M059J (cell line): Measurements from ENCODE around the gene SLX4IP. TPM values are rescaled to one million over a fixed set of nuclear protein-coding genes. Genes with fewer than 3 reads are reported as not detected.
A peak's percentile ranks its signal among the peaks of the same experiment; 100 is the strongest.

ENCODE experiments used
- DNase-seq: peaks from one replicate; pipeline ENCODE4 v3.0.0-alpha.2; 2012; ENCODE audit warnings: low read depth
- total RNA-seq: library from RNA; depleted of rRNA; stranded (reverse); fragments of >200 nt; shearing (Covaris generic); gene quantifications from 2 replicates; pipeline ENCODE4 v1.2.3, GENCODE V29; 2014

Gene SLX4IP
- total RNA-seq, 1 experiment from 2014 or later: 10.3 TPM

DNA sequence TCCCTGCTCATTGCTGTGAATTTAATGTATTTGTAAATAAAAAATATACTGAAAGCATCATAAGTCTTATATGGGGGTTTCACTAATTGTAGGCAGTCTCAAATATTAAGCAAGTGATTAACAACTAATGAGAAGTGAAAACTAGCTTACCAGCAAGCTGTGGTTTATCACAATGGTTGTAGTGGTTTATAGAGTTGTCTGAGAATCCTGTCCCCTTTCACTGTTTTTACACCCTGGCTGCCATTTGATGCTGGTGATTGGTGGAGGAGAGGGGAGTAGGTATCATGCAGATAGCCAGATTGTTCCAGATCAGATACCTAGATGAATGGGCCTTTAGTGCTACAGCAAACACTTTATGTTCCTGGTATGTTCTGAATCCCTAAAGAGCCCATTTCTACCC is 7.1 kb upstream of the SLX4IP start:
- no peak for DNase-seq

DNA sequence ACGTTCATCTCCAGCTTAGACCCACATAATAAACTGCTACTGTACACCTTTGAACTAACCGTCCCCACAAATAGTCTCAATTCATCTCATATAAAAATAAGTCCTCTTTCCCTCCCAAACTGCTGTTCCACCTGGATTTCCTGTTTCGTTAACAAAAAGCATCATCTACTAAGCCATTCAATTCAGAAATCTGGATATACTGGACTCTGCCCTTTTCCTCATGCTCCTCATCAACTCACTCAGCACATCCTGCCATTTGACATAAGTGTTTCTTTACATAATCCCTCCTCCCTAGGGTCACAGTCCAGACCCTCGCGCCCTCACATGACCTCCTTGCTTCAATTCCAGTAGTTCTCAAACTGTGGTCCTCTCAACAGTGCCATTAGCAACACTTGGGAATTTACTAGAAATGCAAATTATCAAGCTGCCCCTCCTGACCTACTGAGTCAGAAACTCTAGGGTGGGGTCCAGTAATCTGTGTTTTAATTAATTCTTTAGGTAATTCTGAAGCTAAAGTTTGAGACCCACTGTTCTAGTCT is 5.6 kb upstream of the SLX4IP start:
- DNase-seq: no peak

DNA sequence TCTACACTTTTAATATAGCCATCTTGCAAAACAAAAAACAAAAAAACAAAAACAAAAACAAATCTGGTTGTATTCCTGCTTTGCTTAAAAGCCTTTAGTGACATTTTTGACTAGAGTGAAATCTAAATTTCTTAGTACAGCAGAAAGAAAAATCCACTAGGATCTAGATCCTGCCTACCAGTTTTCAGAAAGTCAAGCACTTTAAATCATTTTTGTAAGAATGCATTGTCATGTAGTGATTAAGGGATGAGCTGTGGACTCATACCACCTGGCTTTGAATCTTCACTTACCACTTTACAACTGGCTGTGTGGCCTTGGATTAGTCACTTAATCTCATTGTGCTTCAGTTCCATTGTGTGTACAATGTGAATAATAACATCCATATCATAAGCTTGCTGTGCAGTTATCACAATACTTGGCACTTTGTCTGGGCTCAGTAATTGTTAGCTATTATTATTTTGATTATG is 5.1 kb upstream of the SLX4IP start:
- peak; percentile 53 for DNase-seq

GRCh38 chr20:10430704-10431103 is 4.4 kb upstream of the SLX4IP start:
- DNase-seq: no peak

- DNase-seq: peak; percentile 31
These were observed 3.0 kb upstream of the SLX4IP start for GRCh38 chr20:10432079-10432478.

GRCh38 chr20:10433014-10433622 is 2.0 kb upstream of the SLX4IP start:
- DNase-seq: no peak

DNA sequence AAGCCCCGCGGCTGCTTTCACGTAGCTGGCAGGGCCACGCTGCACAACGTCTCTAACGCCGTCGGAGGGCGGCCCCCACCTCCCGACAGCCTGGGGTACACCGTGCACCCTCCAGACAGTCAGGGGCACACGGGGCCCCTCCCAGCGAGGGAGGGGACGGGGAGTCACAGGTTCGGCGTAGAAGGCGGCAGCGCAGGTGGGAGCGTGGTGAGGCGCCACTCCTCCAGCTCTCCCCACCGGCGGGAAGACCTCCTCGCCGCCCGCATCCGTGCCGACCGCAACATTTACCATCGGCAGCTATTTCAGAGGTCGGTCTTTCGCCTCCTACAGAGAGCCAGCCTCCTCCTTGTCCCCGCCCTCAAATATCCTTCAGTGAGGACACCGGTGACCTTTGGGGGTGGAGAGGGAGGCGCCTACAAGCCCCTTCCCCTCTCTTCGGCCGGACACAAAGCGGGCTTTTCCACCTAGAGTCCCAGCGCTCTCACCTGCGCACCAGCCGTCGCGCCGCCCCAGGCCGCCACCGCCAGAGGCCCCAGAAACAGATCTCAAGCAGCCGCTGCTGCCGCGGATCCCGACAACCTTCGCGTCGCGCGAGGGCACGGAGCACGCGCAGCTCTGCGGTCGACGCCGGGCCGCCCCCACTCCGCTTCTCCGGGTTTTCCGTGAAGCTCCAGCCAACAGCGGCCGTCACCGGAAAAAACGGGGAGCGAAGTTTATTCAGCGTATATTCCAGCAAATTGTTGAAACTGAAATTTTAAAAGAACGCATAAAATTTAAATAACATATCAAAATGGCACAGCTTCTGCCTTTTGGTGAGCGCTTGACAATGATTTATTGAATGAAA is 1.3 kb upstream of the SLX4IP start, which contains the start of gene MKKS:
TSS of gene MKKS (minus strand) at position 600 of the 844 bp plus-strand sequence. CDS start 20,708 bp downstream, outside the sequence.
- peak; percentile 92 for DNase-seq

GRCh38 chr20:10434467-10434831 is 656 bp upstream of the SLX4IP start:
- DNase-seq: peak; percentile 100

- DNase-seq: no peak
These were observed 1.1 kb downstream of the SLX4IP start for GRCh38 chr20:10436053-10436699.

GRCh38 chr20:10438217-10438616 is 3.1 kb downstream of the SLX4IP start:
- no peak for DNase-seq

- DNase-seq: peak; percentile 28
These were observed 8.8 kb downstream of the SLX4IP start for GRCh38 chr20:10443936-10444335.

DNA sequence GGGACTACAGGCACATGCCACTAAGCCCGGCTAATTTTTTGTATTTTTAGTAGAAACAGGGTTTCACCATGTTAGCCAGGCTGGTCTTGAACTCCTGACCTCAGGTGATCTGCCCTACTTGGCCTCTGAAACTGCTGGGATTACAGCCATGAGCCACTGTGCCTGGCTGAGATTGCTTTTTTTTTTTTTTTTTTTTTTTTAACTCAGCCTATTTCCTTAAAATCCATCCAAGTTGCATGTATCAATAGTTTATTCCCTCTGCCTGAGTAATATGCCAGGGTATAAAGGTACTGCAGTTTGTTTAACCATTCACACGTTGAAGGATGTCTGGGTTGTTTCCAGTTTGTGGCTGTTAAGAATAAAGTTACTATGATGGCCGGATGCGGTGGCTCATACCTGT is 10.7 kb downstream of the SLX4IP start:
- DNase-seq: no peak

DNA sequence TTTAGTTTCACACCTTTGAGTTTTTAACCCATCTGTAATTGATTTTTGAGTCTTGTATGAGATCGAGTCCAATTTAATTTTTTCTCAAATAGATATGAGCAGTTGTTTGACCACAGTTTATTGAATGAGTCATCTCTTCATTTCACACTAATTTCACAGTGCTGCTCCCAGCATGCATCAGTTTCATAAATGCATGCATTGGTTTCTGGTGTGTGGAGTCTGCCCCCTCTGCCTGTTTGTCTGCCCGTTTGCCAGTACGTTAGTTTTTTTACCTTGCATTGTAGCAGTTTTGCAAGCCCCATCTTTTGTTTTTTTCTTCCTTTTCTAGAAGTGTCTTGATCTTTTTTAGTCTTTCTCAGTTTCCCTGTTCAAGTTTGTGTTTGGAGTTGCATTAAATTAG is 11.9 kb downstream of the SLX4IP start:
- peak; percentile 87 for DNase-seq

DNA sequence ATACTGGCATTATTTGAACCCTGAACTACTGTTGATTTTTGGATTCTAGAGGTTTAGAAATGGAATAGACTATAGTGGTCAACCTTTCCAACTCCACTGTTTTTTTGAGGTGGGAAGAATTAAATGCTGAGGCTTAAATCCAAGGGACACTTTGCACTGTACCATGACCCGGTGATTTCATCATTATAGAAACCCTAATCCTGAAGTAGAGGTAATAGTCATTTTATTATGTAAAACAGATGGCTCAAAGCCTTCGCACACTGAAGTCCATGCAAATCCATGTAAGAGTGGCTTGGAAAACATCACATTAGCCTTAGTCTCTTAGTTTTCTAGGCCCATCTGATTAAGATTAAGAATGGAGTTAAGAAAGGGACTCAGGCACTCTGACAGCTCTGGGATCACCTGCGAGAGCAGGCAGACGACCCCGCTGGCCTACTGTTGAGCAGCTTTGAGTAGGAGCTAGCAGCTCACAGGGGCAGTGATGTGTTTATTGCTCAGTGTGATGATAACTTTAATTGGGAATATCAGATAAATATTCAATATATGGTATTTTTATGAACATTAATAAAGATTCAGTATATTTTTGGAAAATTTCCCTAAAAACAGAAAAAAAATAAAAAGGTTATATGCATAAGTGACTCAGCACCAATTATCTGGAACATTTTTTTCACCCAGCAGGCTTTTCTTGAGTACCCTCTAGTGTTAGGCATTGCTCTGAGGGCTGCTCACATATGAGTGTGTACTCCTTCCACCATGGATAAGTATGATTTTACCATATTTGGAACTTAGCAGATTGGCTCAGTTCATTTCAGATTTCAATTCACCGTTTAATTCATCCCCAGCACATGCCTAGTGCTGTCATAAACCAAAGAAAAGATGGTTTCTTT is 13.4 kb downstream of the SLX4IP start:
- peak; percentile 67 for DNase-seq

DNA sequence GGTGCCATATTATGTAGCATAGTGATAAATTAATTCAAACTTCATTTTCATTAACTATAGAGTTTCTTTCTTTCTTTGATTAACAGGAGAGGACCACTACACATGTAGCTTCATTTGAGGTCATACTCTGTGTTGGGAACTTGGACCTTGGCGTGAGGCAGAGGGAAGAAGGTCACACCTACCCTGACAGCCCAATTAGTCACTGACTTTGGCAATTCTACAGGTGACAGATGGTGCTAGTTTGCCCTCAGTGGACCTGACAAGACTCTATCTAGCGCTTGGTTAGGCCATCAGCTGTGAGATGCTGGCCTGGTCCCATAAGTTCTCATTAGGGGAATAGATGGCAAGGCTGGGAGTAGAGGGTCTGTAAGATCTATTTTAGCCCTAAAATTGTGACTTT is 14.2 kb downstream of the SLX4IP start:
- peak; percentile 24 for DNase-seq

- DNase-seq: no peak
These were observed 18.1 kb downstream of the SLX4IP start for GRCh38 chr20:10453241-10453640.

DNA sequence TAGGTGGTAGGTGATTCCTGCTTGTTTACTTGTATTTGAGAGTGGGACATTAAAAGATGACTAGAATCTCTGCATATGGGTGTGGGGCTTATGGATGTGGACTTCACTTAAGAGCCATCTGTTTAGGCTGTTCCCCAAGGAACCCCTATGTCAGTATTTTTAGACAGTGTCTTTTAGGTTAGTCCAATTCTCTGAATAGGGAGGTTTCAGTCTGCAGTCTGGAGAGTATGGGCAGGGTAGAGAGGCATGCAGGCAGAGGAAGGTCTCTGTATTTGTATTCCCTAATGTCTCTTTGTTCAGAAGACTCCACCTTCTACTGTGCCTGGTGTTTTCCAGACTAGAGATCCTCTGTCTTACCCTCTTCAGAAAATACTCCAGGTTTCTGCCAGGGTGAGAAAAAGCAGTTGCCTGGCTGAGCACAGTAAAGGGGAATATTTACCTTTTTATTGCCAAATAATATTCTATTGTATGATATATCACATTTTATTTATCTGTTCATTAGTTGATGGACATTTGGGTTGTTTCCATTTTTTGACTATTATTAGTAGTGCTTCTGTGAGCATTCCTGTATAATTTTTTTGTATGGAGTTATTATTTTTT is 19.1 kb downstream of the SLX4IP start:
- DNase-seq: no peak

- DNase-seq: no peak
These were observed 26.4 kb downstream of the SLX4IP start for GRCh38 chr20:10461495-10461894.

- peak; percentile 50 for DNase-seq
These were observed 27.4 kb downstream of the SLX4IP start for GRCh38 chr20:10462516-10462915.

DNA sequence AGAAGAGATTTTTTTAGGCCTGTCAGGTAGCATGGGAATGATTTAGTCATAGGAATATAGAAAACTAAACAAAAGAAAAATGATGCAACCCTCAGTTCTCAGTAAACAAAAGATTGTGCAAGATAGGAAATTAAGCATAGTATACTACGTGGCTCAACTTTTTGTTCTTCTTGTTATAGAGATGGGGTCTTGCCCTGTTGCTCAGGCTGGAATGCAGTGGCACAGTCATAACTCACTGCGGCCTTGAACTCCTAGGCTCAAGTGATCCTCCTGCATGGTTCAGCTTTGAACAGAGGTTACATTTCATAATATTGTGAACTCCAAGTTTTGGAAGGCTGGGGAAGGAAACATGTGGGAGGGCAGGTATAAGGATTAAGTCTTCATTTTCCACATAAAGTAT is 28.5 kb downstream of the SLX4IP start:
- DNase-seq: no peak

DNA sequence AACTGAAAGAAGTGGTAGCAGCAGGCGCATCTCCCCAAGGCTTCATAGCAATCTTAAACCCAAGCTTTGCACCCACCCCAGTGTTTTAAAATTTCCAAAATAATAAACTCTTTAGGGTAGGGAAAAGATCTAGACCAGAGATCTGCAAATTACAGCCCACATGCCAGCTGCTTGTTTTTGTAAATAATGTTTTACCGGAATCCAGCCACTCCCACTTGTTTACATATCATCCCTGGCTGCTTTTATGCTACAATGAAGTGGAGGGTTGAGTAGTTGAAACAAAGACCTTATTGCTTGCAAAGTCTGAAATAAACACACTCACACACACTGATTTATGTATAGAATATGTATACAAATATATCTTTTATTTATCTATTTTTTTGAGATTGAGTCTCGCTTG is 30.0 kb downstream of the SLX4IP start:
- DNase-seq: no peak
